Activated T-cell treated with anti-CD3 and anti-CD28 coated beads, Interleukin-2, amount 50 U/mL, for 48 hours (primary cell): Measurements from ENCODE around the gene MARK4.

Experiments used
- DNase-seq, 2 experiments: peaks; one replicate each; pipeline ENCODE4 v3.0.0-alpha.2; 2020

MARK4 gene

GRCh38 chr19:45275370-45275971, 24.4 kb downstream of the MARK4 start:
- no peak for DNase-seq

GRCh38 chr19:45276284-45276687, 25.2 kb downstream of the MARK4 start:
- DNase-seq = no peak

GRCh38 chr19:45278087-45278486, 27.0 kb downstream of the MARK4 start:
- DNase-seq = no peak

- DNase-seq = no peak
These were observed 28.6 kb downstream of the MARK4 start for GRCh38 chr19:45279587-45280192.

- DNase-seq = no peak
These were observed 29.4 kb downstream of the MARK4 start for GRCh38 chr19:45280471-45280961.

GRCh38 chr19:45283443-45284033, 32.5 kb downstream of the MARK4 start:
- no peak for DNase-seq

- no peak for DNase-seq
These were observed 39.4 kb downstream of the MARK4 start for GRCh38 chr19:45290381-45290931.

- no peak for DNase-seq
These were observed 40.8 kb downstream of the MARK4 start for GRCh38 chr19:45291834-45292233.

GRCh38 chr19:45293682-45294081, 42.6 kb downstream of the MARK4 start:
- DNase-seq = peak; percentile 33 to 50

- DNase-seq = no peak
These were observed 43.4 kb downstream of the MARK4 start for GRCh38 chr19:45294291-45295029.

- no peak for DNase-seq
These were observed 44.8 kb downstream of the MARK4 start for GRCh38 chr19:45295873-45296272.

- no peak for DNase-seq
These were observed 45.3 kb downstream of the MARK4 start for GRCh38 chr19:45296355-45296754.

GRCh38 chr19:45297674-45298073, 46.6 kb downstream of the MARK4 start:
- no peak for DNase-seq

GRCh38 chr19:45298264-45298663, 47.2 kb downstream of the MARK4 start:
- DNase-seq = no peak

GRCh38 chr19:45299719-45300118, 48.6 kb downstream of the MARK4 start:
- no peak for DNase-seq

GRCh38 chr19:45302416-45302815, 51.3 kb downstream of the MARK4 start:
- DNase-seq = no peak

GRCh38 chr19:45303269-45304060, 52.4 kb downstream of the MARK4 start:
- no peak for DNase-seq

GRCh38 chr19:45304141-45304926, 53.3 kb downstream of the MARK4 start:
- no peak for DNase-seq

- DNase-seq = no peak
These were observed 53.9 kb downstream of the MARK4 start for GRCh38 chr19:45305007-45305406.

GRCh38 chr19:45305421-45305820, 54.4 kb downstream of the MARK4 start:
- DNase-seq = no peak

- no peak for DNase-seq
These were observed 55.0 kb downstream of the MARK4 start for GRCh38 chr19:45306040-45306439.
